Right atrium auricular region (tissue), 2 donors: ENCODE results near the gene CNOT6L. TPM values are rescaled to one million over a fixed set of nuclear protein-coding genes. Genes with fewer than 3 reads are reported as not detected.

Experiments
- DNase-seq: peaks from one replicate; pipeline ENCODE4 v3.0.0-alpha.2; 2019; ENCODE audit warnings: low spot score
- H3K27ac ChIP-seq, 2 donors: fragments of 200-600 bp; sonication (generic); 1 replicate in 1 of 2; 2 replicates in 1 of 2; pipeline ENCODE4 v1.5.1; 2016 to 2019
- H3K27me3 ChIP-seq, 2 donors: fragments of 200-600 bp; sonication (generic); one replicate each; pipeline versions ENCODE4 v1.5.1 to v1.6.0; 2017 to 2019
- H3K36me3 ChIP-seq: fragments of 200-600 bp; sonication (generic); one replicate; pipeline ENCODE4 v1.5.1; 2016
- H3K4me1 ChIP-seq, 2 donors: fragments of 200-600 bp; sonication (generic); one replicate each; pipeline versions ENCODE4 v1.5.1 to v1.6.0; 2017 to 2019
- H3K4me3 ChIP-seq, 2 donors: fragments of 200-600 bp; sonication (generic); 1 replicate in 1 of 2; 2 replicates in 1 of 2; pipeline ENCODE4 v1.5.1; 2017 to 2019; ENCODE audit warnings: mild to moderate bottlenecking in 1 of 2, moderate library complexity in 1 of 2
- H3K9me3 ChIP-seq, 2 donors: fragments of 200-600 bp; sonication (generic); one replicate each; pipeline ENCODE4 v1.5.1; 2019
- total RNA-seq, 2 donors: library from RNA; depleted of rRNA; stranded (reverse); fragments of >200 nt; gene quantifications; one replicate each; pipeline ENCODE4 v1.1.0, GENCODE V29; 2016
- TF ChIP-seq, protein P1 (sequence below), 2 donors: fragments of 200-600 bp; sonication (generic); IDR thresholded peaks; one replicate each; pipeline ENCODE4 v1.5.1; 2019; ENCODE audit warnings: antibody characterized with exemption in 2 of 2

Gene CNOT6L
- total RNA-seq, 2 donors from 2014 or later: 11.4 to 14.3 TPM

DNA sequence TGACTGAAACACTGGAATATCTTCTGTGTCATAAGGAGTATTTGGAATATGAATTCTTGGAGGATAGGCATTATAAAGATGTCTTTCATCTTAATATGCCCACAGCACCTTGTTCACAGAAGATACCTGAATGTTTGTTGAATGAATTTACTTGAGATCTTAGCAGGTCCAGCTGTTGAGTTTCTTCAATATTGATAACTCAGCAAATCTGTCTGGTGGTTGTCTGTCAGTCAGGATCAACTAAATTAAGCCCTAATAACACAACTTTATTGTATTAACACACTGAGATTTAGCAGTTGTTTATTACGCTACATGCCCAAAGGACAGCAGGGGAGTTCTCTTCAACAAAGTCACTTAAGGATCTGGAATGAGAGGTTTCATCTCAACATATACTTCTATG, 106.5 kb downstream of the CNOT6L start:
- no peaks in the 10 kb centered on the region for H3K27me3 ChIP-seq
- no peak for DNase-seq
- H3K4me1 ChIP-seq: no peaks in the 10 kb centered on the region
- H3K36me3 ChIP-seq: no peaks in the 10 kb centered on the region
- TF ChIP-seq, protein P1, sequence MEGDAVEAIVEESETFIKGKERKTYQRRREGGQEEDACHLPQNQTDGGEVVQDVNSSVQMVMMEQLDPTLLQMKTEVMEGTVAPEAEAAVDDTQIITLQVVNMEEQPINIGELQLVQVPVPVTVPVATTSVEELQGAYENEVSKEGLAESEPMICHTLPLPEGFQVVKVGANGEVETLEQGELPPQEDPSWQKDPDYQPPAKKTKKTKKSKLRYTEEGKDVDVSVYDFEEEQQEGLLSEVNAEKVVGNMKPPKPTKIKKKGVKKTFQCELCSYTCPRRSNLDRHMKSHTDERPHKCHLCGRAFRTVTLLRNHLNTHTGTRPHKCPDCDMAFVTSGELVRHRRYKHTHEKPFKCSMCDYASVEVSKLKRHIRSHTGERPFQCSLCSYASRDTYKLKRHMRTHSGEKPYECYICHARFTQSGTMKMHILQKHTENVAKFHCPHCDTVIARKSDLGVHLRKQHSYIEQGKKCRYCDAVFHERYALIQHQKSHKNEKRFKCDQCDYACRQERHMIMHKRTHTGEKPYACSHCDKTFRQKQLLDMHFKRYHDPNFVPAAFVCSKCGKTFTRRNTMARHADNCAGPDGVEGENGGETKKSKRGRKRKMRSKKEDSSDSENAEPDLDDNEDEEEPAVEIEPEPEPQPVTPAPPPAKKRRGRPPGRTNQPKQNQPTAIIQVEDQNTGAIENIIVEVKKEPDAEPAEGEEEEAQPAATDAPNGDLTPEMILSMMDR (IDR thresholded peaks at IDR 0.05): no peak
- no peak overlapping the region for H3K4me3 ChIP-seq
- H3K27ac ChIP-seq: no peak overlapping the region
- H3K9me3 ChIP-seq: no peaks in the 10 kb centered on the region

DNA sequence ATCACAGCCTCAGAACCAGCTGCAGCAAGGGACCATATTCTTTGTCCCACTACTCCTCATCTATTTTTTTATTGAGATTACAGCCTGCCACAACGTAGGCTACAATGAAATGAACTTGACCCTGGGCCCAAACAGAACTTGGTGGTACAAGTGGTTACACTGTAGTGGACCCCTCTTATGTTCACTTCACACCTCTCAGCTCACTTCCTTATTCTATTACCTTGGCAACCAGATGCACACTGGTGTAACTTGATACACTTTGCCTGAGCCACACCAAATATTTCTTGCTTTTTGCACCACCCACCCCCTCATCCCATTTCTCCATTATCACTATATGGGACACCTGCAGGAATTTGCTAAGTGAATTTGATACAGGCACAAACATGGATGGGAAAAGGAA, 107.7 kb downstream of the CNOT6L start:
- TF ChIP-seq, protein P1 (IDR thresholded peaks at IDR 0.05): no peak
- no peak overlapping the region for H3K4me3 ChIP-seq
- H3K36me3 ChIP-seq: no peaks in the 10 kb centered on the region
- DNase-seq: no peak
- no peaks in the 10 kb centered on the region for H3K27me3 ChIP-seq
- no peaks in the 10 kb centered on the region for H3K9me3 ChIP-seq
- no peaks in the 10 kb centered on the region for H3K4me1 ChIP-seq
- H3K27ac ChIP-seq: no peak overlapping the region

DNA sequence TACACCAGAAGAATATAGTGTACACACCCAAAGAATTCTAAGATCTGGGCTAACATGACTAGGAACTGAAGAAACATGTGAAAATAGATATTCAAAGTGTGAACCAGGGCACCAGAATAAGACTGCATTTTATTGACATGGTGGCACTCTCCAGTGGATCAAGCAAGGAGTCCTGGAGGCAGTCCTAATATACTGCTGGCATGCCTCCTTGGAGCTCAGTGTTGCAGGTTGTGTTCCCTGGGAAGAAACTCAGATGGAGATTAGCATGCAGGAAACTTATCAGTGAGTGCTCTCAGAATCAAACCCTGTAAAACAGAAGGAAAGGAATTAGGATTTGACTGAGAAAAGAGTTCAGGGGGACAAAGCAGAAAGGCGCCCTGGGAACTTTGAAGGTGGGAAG, 108.5 kb downstream of the CNOT6L start:
- Histone ChIP-seq H3K36me3 (no peaks in the 10 kb centered on the region), H3K27me3 (no peaks in the 10 kb centered on the region), H3K27ac (no peak overlapping the region), H3K9me3 (no peaks in the 10 kb centered on the region), H3K4me3 (no peak overlapping the region), H3K4me1 (no peaks in the 10 kb centered on the region)
- no peak for DNase-seq
- TF ChIP-seq, protein P1 (IDR thresholded peaks at IDR 0.05): no peak

DNA sequence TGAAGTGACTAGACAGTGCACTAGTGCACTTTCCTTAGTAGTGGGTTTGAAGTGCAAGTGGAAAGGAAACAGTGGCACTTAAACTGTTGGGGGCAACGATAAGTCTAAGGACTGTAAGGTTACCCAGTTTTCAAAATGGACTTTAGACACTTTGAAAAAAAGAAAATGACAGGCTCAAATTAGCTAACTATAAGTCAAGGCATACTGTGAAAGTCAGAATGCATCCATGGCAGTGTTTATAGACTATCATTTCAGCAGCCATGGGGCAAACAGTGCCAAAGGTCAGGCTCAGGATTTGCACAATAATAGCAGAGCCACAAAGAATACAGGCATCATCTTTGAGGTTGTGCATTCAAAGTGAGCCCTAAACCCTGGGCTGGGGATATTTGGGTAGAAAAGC, 109.1 kb downstream of the CNOT6L start:
- TF ChIP-seq, protein P1 (IDR thresholded peaks at IDR 0.05): no peak
- no peaks in the 10 kb centered on the region for H3K4me1 ChIP-seq
- no peaks in the 10 kb centered on the region for H3K27me3 ChIP-seq
- no peak overlapping the region for H3K4me3 ChIP-seq
- DNase-seq: no peak
- no peaks in the 10 kb centered on the region for H3K9me3 ChIP-seq
- H3K36me3 ChIP-seq: no peaks in the 10 kb centered on the region
- H3K27ac ChIP-seq: no peak overlapping the region

DNA sequence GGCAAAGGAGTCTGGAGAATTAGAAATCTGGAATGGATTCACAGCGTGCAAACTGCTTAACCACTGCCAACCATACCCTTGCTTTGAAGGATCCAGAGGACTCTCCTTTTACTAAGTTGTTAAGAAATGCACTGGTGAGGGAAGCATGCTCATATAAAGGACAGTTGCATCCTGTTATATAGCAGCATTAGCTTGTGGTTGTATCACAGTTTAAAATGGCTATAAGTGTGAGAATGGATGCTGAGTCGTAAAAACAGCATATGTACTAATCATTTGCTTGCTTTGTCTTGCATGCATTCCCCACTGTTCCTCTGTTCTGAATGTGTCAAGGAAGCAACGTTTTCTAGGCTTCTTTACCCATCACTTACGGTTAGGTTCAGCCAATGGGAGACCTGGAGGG, 112.5 kb downstream of the CNOT6L start:
- TF ChIP-seq, protein P1 (IDR thresholded peaks at IDR 0.05): no peak
- no peak overlapping the region for H3K4me3 ChIP-seq
- no peak for DNase-seq

DNA sequence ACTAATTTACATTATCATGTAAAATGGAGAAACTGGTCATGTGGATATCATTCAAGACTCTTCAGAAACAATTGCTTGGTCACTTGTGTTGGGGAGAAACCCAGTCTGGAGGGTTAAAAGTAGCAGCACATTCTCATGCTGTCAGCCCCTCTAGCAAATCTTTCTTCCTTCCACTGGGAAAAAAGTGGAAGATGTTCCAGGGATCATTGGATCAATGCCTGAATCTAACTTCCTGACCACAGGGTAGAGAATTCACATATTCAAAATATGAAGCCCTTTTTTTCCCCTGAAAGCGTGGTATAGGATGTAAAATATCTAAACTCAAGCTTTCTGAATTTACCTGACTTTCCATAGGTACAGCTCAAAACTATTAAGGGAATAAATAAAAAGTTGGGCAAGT, 115.5 kb downstream of the CNOT6L start:
- H3K27me3 ChIP-seq: no peaks in the 10 kb centered on the region
- TF ChIP-seq, protein P1 (IDR thresholded peaks at IDR 0.05): no peak
- H3K27ac ChIP-seq: no peak overlapping the region
- no peak overlapping the region for H3K4me3 ChIP-seq
- no peaks in the 10 kb centered on the region for H3K36me3 ChIP-seq
- H3K9me3 ChIP-seq: no peaks in the 10 kb centered on the region
- DNase-seq: no peak
- H3K4me1 ChIP-seq: no peaks in the 10 kb centered on the region

More for the DNA sequence above, 112.5 kb downstream of the CNOT6L start:
- H3K36me3 ChIP-seq: no peaks in the 10 kb centered on the region
- H3K9me3 ChIP-seq: no peaks in the 10 kb centered on the region
- no peaks in the 10 kb centered on the region for H3K4me1 ChIP-seq
- H3K27me3 ChIP-seq: no peaks in the 10 kb centered on the region
- no peak overlapping the region for H3K27ac ChIP-seq
